Psoas muscle (tissue), 8 donors: ENCODE results near the gene ETV6. TPM values are rescaled to one million over a fixed set of nuclear protein-coding genes. Genes with fewer than 3 reads are reported as not detected.
"Not testable (repeated sequence)": the region's sequence is repeated elsewhere in the genome, so short reads cannot be mapped to it uniquely, and the experiment has no call there.

Experiments used
- ATAC-seq, 4 donors: fragments of 200-7000 bp; cut with Tn5 transposase; one replicate each; pipeline ENCODE4 v1.9.1; 2020; ENCODE audit warnings: moderate library complexity in 3 of 4, mild to moderate bottlenecking in 2 of 4
- DNase-seq, 2 donors: peaks; one replicate each; pipeline ENCODE4 v3.0.0-alpha.2; 2020
- H3K27ac ChIP-seq: fragments of 200-600 bp; one replicate; pipeline ENCODE4 v1.8.0; 2022
- H3K27me3 ChIP-seq, 3 donors: fragments of 200-600 bp in 1 of 3; one replicate each; pipeline versions ENCODE4 v1.6.1 to v1.8.0; 2013 to 2022; ENCODE audit warnings: low read length in 2 of 3, mild to moderate bottlenecking in 2 of 3, moderate library complexity in 1 of 3; ENCODE audit not compliant: insufficient read depth in 3 of 3
- H3K36me3 ChIP-seq, 2 donors: fragments of 200-600 bp in 1 of 2; one replicate each; pipeline versions ENCODE4 v1.6.1 to v1.8.0; 2013 to 2022; ENCODE audit warnings: low read depth in 1 of 2, mild to moderate bottlenecking in 1 of 2, moderate library complexity in 1 of 2; ENCODE audit not compliant: insufficient read depth in 1 of 2
- H3K4me1 ChIP-seq: fragments of 200-600 bp; one replicate; pipeline ENCODE4 v1.8.0; 2022
- H3K4me3 ChIP-seq: fragments of 200-600 bp; one replicate; pipeline ENCODE4 v1.8.0; 2022; ENCODE audit warnings: mild to moderate bottlenecking
- H3K9me3 ChIP-seq: fragments of 200-600 bp; one replicate; pipeline ENCODE4 v1.8.0; 2022
- WGBS, 3 donors: extraction: QIAGEN DNeasy Blood & Tissue Kit; methylation state at CpG; one replicate each; pipeline versions ENCODE4 v1.1.6 to v1.1.7; 2013; 5-methylcytosine and 5-hydroxymethylcytosine counted together
- intact Hi-C, 2 donors: fragments of 100-400 bp; cut with DNase I; formaldehyde crosslinking; loops; one replicate each; pipeline versions ENCODE4 v1.11.0 to v1.14.2; 2022
- polyA plus RNA-seq, 3 donors: library from polyadenylated mRNA; stranded (reverse); fragments of 200-250 nt; gene quantifications; one replicate each; pipeline ENCODE4 v1.2.3, GENCODE V29; 2013
- total RNA-seq, 4 donors: library from RNA; stranded (reverse); fragmentation: NEBNext Ultra II Directional in 2 of 4; extraction: Animal tissue kit (Norgen Biotek cat#: 25700) in 2 of 4; gene quantifications; one replicate each; pipeline versions ENCODE4 v1.2.1 to v1.2.4, GENCODE V29; 2021 to 2023
- TF ChIP-seq, protein P1 (sequence below): fragments of 200-600 bp; IDR thresholded peaks from one replicate; pipeline ENCODE4 v1.8.0; 2022; ENCODE audit warnings: antibody characterized with exemption
- donor health status: healthy with polysubstance abuse.
- donor health status: DM: no; HTN: no; CAD: no; lungs with moderate emphysema.
- donor health status: Bipolar disorder and iron deficiency.
- donor health status: healthy.
- donor health status: DM: yes; HTN: yes; CAD: no.
- donor health status: DM: no; HTN: no; CAD: no.
- donor health status: DM: no; HTN: no; CAD: no.
- donor health status: DM: yes; HTN: yes; CAD: no.

Gene ETV6
- total and polyA plus RNA-seq, 7 donors, result 2.8 to 22.9 (median 4.9) TPM

DNA sequence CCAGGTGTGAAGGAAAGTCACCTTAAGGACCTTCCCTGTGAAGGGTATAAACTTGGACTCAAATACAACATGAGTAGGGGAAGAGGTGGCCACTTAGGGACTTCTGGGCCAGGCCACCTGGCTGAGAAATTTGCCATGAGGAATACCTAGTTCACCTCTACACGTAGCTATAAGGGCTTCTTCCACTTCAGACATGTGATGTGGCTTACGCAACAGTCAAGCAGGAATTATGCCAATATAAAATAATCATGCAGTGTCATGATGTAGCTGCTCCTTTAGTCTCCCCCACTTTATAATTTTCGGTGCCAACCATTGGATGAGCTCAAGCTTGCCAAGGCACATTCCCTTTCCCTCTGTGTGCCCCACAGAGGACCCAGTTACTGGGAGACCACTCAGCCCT lies 254.7 kb downstream of the ETV6 start:
- WGBS, 3 donors, result 73 to 81% (median 77%) methylated on average over 3 of the region's 3 CpGs
- H3K36me3 ChIP-seq, result no peaks in the 10 kb centered on the region
- H3K4me1 ChIP-seq, result no peaks in the 10 kb centered on the region
- DNase-seq (no peak), ATAC-seq (no peak)
- H3K4me3 ChIP-seq, result no peak overlapping the region
- peaks cover 4% of the 10 kb centered on the region for H3K9me3 ChIP-seq
- intact Hi-C loops, result no loop called here
- no peaks in the 10 kb centered on the region for H3K27me3 ChIP-seq
- TF ChIP-seq, protein P1, sequence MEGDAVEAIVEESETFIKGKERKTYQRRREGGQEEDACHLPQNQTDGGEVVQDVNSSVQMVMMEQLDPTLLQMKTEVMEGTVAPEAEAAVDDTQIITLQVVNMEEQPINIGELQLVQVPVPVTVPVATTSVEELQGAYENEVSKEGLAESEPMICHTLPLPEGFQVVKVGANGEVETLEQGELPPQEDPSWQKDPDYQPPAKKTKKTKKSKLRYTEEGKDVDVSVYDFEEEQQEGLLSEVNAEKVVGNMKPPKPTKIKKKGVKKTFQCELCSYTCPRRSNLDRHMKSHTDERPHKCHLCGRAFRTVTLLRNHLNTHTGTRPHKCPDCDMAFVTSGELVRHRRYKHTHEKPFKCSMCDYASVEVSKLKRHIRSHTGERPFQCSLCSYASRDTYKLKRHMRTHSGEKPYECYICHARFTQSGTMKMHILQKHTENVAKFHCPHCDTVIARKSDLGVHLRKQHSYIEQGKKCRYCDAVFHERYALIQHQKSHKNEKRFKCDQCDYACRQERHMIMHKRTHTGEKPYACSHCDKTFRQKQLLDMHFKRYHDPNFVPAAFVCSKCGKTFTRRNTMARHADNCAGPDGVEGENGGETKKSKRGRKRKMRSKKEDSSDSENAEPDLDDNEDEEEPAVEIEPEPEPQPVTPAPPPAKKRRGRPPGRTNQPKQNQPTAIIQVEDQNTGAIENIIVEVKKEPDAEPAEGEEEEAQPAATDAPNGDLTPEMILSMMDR, result no peak
- H3K27ac ChIP-seq, result no peak overlapping the region

DNA sequence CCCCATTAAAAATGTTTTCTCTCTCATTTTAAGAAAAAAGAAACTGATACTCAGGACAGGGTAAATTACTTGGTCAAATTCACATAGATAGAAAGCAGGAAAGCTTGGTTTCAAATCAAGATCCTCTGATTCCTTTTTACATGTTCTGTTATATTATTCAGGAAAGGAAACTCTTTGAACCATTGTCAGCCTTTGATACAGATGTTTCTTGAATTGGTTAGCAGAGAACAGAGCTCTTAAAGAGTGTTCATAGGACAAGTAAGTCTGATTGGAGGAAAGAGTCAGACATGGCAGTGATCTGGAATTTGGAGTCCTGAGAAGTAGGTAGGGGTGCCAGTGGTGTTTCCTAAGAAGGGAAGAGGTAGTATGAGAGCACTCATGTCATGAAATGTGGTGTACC lies 256.1 kb downstream of the ETV6 start:
- no peak overlapping the region for H3K4me3 ChIP-seq
- H3K4me1 ChIP-seq, result no peaks in the 10 kb centered on the region
- DNase-seq, result no peak
- H3K27ac ChIP-seq, result no peak overlapping the region
- H3K36me3 ChIP-seq, result no peaks in the 10 kb centered on the region
- H3K9me3 ChIP-seq, result peaks cover 4% of the 10 kb centered on the region
- TF ChIP-seq, protein P1, result no peak
- no peak for ATAC-seq
- intact Hi-C loops, result no loop called here
- H3K27me3 ChIP-seq, result no peaks in the 10 kb centered on the region

DNA sequence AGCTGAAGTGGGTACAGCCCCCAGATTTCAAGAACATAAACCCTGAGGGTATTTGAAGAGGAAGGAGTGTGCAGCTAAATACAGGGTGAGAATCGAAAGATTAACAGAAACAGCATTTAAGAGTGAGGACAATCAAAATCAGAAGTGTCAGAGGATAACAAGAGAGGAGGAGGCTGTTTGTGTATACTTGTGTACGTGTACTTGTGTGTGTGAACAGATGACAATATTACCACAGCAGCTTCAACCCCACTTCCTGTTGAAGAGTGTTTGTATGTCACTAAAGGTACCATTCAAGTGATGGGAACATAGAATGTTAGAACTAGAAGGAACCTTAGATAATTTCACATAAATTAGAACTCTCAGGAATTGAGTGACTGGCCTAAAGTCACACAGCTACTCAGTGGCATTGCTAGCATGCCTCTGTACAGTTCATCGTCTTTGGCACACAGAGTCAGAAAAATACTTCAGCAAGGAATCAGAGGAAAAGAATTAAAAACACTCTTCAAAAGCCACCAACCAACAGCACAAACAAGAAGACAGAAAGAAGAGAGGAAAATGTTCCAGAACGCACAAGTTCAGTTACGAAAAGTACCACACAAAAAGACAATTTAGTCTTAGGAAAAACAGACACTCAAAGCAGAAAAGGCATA lies 256.9 kb downstream of the ETV6 start:
- Histone ChIP-seq H3K9me3 (peaks cover 4% of the 10 kb centered on the region), H3K27me3 (no peaks in the 10 kb centered on the region), H3K4me1 (no peaks in the 10 kb centered on the region), H3K4me3 (no peak overlapping the region), H3K27ac (no peak overlapping the region), H3K36me3 (no peaks in the 10 kb centered on the region)
- TF ChIP-seq, protein P1, result no peak
- no peak for DNase-seq
- intact Hi-C loops, result no loop called here
- no peak for ATAC-seq
- 74 to 81% (median 76%) methylated on average over 5 of the region's 5 CpGs for WGBS, 3 donors

DNA sequence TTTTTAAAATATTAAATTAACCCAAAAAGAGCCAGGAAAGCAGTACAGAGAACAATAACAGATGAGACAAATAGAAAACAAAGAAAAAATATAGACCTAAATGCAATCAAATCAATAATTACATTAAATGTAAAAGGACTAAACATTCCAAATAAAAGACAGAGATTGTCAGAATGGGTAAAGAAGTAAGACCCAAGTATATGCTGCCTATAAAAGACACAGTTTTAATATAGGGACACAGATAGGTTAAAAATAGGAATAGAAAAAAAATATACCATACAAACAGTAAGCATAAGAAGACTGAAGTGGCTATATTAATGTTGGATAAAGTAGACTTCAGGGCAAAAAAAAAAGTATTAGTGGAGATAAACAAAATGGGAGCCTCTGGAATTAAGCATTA lies 258.2 kb downstream of the ETV6 start:
- Histone ChIP-seq H3K4me1 (no peaks in the 10 kb centered on the region), H3K27me3 (no peaks in the 10 kb centered on the region), H3K27ac (no peak overlapping the region), H3K9me3 (peaks cover 4% of the 10 kb centered on the region), H3K36me3 (no peaks in the 10 kb centered on the region), H3K4me3 (no peak overlapping the region)
- DNase-seq (no peak), ATAC-seq (no peak)
- TF ChIP-seq, protein P1, result no peak
- intact Hi-C loops, result no loop called here

DNA sequence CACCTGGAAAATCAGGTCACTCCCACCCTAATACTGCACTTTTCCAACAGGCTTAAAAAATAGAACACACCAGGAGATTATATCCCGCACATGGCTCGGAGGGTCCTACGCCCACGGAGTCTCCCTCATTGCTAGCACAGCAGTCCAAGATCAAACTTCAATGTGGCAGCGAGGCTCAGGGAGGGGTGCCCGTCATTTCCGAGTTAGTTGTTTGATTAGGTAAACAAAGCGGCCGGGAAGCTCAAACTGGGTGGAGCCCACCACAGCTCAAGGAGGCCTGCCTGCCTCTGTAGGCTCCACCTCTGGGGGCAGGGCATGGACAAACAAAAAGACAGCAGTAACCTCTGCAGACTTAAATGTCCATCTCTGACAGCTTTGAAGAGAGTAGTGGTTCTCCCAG lies 259.9 kb downstream of the ETV6 start:
- ATAC-seq, H3K4me3 ChIP-seq, H3K27me3 ChIP-seq, DNase-seq, H3K27ac ChIP-seq, H3K9me3 ChIP-seq, H3K4me1 ChIP-seq, H3K36me3 ChIP-seq, intact Hi-C loops: not testable (repeated sequence)
- WGBS, 3 donors, result 85 to 92% (median 85%) methylated on average over 9 of the region's 9 CpGs
